Retinal pigment epithelial cell (primary cell): ENCODE results near the gene FCER2.

ENCODE experiments used
- DNase-seq: peaks from one replicate; pipeline ENCODE4 v3.0.0-alpha.2; 2010; ENCODE audit warnings: low read depth
- H3K4me3 ChIP-seq: 2 replicates; pipeline ENCODE4 v1.5.1; 2011; ENCODE audit warnings: mild to moderate bottlenecking, low read length, control low read depth, moderate library complexity
- CTCF ChIP-seq: conservative IDR thresholded peaks from 2 replicates; pipeline ENCODE4 v1.5.1; 2011; ENCODE audit warnings: low read depth, low read length, control low read depth, inconsistent platforms

Gene FCER2

GRCh38 chr19:7677669-7678311, 24.1 kb downstream of the FCER2 start:
- no peak for TF ChIP-seq CTCF
- H3K4me3 ChIP-seq, result no peak overlapping the region
- DNase-seq, result no peak

- no peak for TF ChIP-seq CTCF
- no peak within 1 kb of the TSS for H3K4me3 ChIP-seq
Measured at GRCh38 chr19:7676854-7677253, 25.1 kb downstream of the FCER2 start, which contains the start of gene MCEMP1. MCEMP1 (plus strand) TSS chr19:7677090; CDS start chr19:7677121, 31 bp downstream.

GRCh38 chr19:7676376-7676775, 25.6 kb downstream of the FCER2 start:
- no peak for TF ChIP-seq CTCF
- no peak for DNase-seq
- no peak overlapping the region for H3K4me3 ChIP-seq

More at GRCh38 chr19:7676854-7677253, 25.1 kb downstream of the FCER2 start, which contains the start of gene MCEMP1:
- no peak for DNase-seq

- DNase-seq, result no peak
- TF ChIP-seq CTCF, result no peak
- no peak overlapping the region for H3K4me3 ChIP-seq
Measured at GRCh38 chr19:7674010-7675005, 27.6 kb downstream of the FCER2 start.

GRCh38 chr19:7672522-7672921, 29.4 kb downstream of the FCER2 start:
- no peak for TF ChIP-seq CTCF
- H3K4me3 ChIP-seq, result no peak overlapping the region
- no peak for DNase-seq

- no peak for TF ChIP-seq CTCF
- H3K4me3 ChIP-seq, result no peak overlapping the region
- no peak for DNase-seq
Measured at GRCh38 chr19:7670790-7671189, 31.1 kb downstream of the FCER2 start.
